OCI-LY3 (cell line): Measurements from ENCODE around the gene TMIGD3.

ENCODE experiments used
- CTCF ChIP-seq: fragments of 200-600, 300-600 bp; sonication (generic); IDR thresholded peaks from 2 replicates; pipeline ENCODE4 v1.5.1; 2014; ENCODE audit warnings: antibody characterized with exemption, low read length, low read depth
- EZH2phosphoT487 ChIP-seq: fragments of 200-600 bp; shearing (Covaris generic); IDR thresholded peaks from 2 replicates; pipeline ENCODE4 v1.6.1; 2018; ENCODE audit warnings: antibody characterized with exemption, mixed run types, low read depth

- TF ChIP-seq CTCF (no peak), EZH2phosphoT487 (no peak)
Observed at GRCh38 chr1:111484391-111485026, 18.9 kb downstream of the TMIGD3 start.
